Left kidney (tissue), 8 donors: Measurements from ENCODE around the gene EFCAB6. TPM values are rescaled to one million over a fixed set of nuclear protein-coding genes. Genes with fewer than 3 reads are reported as not detected.

Experiments used
- DNase-seq: peaks from one replicate; pipeline ENCODE4 v3.0.0-alpha.2; 2013
- long read RNA-seq, 8 donors: transcript quantifications; one replicate each; lab custom pipeline, GENCODE V29; 2026
- polyA plus RNA-seq: library from polyadenylated mRNA; unstranded; fragments of 120-200 nt; gene quantifications from one replicate; pipeline ENCODE4 v1.2.1, GENCODE V29; 2013; ENCODE audit not compliant: insufficient read length

EFCAB6 gene, protein sequence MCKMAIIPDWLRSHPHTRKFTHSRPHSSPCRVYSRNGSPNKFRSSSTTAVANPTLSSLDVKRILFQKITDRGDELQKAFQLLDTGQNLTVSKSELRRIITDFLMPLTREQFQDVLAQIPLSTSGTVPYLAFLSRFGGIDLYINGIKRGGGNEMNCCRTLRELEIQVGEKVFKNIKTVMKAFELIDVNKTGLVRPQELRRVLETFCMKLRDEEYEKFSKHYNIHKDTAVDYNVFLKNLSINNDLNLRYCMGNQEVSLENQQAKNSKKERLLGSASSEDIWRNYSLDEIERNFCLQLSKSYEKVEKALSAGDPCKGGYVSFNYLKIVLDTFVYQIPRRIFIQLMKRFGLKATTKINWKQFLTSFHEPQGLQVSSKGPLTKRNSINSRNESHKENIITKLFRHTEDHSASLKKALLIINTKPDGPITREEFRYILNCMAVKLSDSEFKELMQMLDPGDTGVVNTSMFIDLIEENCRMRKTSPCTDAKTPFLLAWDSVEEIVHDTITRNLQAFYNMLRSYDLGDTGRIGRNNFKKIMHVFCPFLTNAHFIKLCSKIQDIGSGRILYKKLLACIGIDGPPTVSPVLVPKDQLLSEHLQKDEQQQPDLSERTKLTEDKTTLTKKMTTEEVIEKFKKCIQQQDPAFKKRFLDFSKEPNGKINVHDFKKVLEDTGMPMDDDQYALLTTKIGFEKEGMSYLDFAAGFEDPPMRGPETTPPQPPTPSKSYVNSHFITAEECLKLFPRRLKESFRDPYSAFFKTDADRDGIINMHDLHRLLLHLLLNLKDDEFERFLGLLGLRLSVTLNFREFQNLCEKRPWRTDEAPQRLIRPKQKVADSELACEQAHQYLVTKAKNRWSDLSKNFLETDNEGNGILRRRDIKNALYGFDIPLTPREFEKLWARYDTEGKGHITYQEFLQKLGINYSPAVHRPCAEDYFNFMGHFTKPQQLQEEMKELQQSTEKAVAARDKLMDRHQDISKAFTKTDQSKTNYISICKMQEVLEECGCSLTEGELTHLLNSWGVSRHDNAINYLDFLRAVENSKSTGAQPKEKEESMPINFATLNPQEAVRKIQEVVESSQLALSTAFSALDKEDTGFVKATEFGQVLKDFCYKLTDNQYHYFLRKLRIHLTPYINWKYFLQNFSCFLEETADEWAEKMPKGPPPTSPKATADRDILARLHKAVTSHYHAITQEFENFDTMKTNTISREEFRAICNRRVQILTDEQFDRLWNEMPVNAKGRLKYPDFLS (N-terminal part only)
- 6.5 TPM for polyA plus RNA-seq
- long read RNA-seq, donor 1, result 0 reads
- long read RNA-seq, donor 2, partial matches to known transcripts, result 159 of 159 reads
- long read RNA-seq, donor 2, other reads (novel, unspliced or antisense), result 0 of 159 reads
- long read RNA-seq, donor 3, result 0 reads
- long read RNA-seq, donor 4, result 0 reads
- long read RNA-seq, donor 5, result 0 reads
- long read RNA-seq, donor 6, result 0 reads
- long read RNA-seq, donor 7, result 0 reads
- long read RNA-seq, donor 8, result 0 reads

DNA sequence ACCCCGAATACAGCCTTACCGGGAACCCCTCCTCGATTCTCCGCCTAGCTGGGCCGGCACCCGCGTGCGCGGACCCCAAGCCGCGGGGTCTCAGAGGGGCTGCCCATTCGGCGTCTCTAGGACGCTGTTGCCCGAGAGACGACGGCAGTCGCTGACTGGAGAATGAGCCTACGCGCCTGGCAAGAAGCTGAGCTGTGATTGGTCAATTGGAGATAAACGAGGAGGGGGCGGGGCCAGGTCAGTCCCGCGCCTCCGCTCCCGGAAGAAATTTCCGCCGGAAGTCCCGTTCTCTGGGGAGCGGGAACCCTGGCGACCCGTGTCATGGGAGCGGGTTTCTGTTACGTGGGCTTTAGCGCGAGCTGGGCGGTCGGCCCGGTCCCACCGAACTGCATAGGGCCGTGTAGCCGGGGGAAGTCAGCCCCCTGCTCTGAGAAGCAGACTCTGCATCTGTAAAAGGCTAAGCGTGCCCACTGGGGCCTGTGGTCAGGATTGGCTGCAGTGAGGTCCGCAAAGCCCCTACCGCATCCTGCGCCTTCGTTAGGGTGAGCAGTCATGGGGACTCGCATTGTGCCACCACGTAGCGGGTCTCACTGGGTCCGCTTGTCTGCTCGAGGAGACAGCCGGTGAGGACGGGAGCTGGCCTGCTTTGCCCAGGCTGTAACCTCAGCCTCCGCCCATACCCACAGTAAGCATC lies at the start of gene EFCAB6:
Gene EFCAB6 (minus strand): TSS at position 157 of the 694 bp plus-strand sequence. CDS start 29,987 bp downstream, outside the sequence.
- DNase-seq, result peak; percentile 95

DNA sequence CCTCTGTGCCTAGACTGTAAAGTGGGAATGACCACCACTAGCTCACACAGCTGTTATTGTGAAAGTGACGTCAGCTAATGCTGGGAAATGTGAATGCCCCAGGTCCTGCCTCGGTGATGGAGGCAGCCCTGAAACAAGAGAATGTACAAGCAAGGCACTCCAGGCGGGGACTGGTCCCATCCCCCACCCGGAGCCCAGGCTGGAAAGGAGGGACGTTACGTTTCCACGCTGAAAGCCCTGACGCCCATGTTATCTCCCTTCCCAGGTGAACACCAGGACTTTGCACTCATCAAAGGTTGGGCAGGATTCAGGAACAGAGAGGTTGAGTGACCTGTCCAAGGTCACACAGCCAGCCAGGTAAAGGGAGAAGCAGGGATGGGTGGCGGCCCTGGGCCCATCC lies 49.4 kb upstream of the EFCAB6 start:
- no peak for DNase-seq

DNA sequence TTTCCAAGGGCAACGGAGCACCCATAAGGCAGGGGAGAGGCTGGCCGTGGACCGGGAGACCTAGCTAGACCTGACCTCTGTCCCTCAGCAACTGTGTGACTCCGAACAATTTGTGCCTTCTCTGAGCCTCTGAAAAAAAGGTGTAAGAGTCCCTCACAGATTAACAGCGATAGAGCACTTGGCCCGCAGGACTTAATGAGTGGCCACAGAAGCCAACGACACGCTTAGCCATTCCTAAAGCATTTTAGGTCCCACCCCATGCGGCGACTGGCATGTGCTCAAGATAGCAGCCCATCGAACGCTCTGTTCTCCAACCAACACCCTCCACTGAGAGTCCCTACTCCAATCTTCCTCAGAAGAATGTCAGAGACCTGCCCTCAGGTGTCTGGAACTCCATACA lies 48.7 kb upstream of the EFCAB6 start:
- DNase-seq, result no peak

DNA sequence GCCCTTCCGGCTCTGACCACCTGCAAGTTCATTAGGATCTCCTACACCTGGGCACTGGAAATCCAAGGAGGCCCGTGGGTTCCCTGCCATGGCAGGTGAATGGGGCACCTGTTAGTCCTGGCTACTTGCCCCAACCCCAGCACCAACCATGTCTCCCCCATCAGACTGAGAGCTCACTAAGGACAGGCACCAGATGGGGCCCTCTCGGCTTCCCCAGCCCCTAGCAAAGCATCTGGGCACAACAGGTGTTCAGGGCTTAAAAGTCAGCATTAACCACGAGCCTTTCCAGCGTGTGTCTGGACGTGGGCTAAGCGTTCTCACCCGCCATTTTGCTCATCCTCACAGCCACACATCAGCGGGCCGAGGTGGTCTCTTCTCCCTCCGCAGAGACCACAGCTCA lies 48.0 kb upstream of the EFCAB6 start:
- DNase-seq, result no peak

DNA sequence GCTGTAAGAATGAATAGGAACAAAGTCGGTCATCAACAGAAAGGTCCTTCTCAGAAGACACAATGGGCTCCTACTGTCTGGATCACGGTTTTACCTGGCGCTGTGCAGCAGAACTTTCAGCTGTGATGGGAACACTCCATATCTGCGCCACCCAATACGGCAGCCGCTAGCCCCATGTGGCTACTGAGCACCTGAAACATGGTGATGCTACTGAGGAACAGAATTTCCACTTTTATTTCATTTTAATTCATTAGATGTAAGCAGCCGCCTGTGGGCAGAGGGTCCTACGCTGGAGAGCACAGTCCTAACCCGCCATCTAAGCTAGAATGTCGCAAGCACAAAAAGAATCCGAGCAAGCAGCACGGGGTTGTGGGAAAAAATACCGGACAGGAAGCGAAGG lies 47.5 kb upstream of the EFCAB6 start:
- DNase-seq, result no peak

DNA sequence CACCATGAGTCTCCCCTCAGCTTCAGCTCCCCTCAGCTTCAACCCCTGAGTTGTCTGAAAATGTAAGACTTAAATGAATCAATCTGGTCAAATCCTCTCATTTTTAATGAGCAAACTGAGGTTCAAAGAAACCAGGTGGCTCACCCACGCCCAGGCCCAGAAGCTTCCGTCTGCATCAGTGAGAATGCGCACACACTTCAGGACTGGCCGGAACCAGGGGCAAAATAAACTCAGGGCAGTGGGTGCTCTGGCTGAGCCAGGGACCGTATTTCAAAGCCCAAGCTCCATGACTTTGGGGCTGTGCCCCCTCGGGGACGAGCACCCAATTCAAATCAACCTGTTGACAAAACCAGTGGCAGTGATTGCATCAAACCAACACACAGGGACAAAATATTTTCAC lies 47.1 kb upstream of the EFCAB6 start:
- no peak for DNase-seq

DNA sequence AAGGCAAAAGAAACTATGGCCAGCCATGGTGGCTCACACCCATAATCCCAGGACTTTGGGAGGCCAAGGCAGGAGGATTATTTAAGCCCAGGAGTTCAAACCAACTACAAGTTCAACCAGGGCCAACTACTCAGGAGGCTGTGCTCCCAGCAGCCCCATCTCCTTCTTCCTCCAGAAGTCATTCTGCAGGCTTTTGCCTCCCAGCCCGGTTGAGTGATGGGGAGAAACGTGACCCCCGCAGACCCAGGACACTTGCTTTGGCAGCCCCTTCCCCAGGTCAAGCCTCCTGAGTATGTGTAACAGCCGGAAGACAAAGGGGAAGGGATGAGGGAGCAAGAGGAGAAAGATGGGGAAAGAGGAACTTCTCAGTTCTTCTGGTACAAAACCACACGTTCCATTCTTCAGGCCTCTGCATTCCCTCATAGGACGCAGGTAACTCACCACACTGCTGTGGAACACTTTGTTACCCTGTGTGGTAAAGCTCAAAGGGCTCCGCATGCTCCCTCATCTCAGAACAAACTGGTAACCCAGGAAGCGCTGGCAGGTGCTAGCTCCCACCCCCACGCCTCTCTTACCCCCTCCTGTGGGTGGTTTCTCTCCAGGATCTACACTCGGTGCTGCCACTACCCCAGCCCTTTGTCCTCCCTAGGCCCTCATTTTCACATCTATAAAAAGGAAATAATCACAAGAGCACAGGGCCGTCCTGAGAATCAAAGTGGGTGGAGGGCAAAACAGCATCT lies 46.2 kb upstream of the EFCAB6 start:
- no peak for DNase-seq

DNA sequence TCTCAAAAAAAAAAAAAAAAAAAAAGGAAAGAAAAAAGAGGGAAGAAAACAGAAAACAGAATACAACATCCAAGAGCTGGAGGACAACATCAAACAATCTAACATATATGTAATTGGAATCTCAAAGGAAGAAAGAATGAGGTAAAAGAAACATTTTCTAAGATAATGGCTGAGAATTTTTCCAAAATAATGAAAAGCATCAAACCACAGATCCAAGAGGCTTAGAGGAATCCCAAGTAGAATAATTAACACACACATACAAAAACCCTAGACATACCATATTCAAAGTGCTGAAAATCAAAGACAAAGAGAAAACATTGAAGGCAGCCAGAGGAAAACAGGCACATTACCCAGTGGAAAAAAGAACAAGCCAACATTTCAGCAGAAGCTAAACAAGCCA lies 45.3 kb upstream of the EFCAB6 start:
- no peak for DNase-seq

DNA sequence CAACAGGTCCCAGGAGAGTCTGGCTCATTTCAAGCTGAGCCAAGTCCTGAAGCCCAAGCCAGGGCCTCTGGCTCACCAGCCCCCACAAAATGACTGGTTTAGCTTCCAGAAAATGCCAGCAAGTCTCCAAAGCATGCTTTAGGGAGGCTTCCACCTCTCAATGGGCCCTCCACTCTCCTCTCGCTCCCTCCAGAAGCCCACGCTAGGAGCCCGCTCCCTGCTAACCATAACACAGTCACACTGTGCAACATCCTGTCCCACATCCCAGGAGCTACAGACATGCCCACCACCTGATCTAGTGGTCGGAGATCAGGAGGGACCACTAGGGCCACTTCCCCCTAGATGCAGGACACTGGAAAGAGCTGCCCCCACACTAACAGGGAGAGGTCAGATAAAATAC lies 43.3 kb upstream of the EFCAB6 start:
- no peak for DNase-seq

DNA sequence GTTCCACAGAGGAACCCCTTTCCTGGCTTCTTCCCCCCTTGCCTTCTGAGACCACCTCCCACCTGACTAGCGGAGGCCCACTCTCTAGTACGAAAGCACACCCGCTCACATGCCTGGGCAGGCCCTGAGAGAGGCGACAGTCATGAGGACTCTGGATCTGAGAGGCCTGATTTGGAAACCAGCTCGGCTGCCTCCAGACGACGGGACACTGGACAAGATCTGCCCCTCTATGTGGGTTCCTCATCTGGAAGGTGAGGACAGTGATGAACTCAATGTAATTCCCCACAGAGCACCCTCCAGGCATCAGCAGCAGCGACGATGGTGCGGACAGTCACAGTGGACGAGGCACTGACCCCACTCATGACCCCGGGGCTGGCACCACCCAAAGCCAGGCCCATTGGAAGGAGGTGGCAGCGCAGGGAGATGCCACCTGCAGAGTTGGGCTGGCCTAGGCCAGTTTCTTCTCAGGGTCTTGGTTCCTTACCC lies 42.7 kb upstream of the EFCAB6 start:
- DNase-seq, result no peak

DNA sequence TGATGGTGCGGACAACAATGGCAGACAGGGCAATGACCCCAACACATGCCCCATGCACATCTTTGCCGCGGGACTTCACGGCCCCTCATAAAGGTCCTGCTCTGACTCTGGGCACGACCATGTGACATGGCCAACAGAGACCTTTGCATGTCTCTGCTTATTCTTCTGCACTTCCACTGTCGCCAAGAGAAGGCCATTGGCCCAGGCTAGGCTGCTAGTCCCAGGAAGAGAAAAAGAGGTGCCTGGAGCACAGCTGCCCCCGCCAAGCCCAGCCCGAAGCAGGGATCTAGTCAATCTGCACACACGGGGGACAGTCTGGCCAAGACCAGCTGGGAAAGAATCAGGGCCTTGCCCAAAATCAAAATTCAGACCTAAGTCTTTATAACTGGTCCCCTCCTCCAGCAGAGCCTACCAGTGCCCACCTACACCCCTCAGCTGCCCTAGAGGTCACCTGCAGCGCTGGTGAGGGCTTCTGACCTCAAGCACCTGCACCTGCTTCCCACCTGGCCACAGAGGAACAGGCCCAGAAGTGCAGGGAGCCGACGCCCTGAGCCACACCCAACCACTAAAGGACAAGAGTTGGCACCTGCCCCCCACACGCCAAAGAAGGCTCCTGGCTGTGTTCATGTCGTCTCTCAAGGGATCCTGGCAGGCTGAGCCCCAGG lies 42.1 kb upstream of the EFCAB6 start:
- no peak for DNase-seq

DNA sequence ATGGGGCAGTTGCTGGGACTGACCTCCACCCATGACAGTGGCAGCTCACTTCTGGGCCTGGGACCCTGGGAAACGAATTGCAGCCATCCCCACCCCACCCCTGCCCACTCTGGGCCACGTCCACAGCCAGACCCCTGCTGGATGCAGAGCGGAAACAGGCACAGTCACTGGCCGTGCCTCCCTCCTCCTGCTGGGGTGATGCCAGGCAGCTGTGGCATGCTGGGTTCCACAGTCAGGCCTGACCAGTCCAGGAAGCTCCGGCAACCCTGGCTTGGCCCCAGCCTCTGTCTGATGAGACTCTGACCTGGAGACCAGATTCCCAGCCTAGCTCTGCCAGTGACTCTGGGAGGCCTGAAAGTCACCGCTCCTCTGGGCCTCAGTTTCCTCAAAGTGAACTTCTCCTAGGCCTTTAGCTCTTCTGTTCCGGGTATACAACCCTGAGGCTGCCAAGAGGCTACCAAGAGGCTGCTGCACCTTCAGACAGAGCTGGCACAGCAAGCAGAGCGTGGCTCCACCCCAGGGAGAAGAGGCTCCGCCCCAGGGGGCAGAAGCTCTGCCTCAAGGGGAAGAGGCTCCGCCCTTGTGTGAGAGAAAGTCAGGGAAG lies 41.3 kb upstream of the EFCAB6 start:
- no peak for DNase-seq

DNA sequence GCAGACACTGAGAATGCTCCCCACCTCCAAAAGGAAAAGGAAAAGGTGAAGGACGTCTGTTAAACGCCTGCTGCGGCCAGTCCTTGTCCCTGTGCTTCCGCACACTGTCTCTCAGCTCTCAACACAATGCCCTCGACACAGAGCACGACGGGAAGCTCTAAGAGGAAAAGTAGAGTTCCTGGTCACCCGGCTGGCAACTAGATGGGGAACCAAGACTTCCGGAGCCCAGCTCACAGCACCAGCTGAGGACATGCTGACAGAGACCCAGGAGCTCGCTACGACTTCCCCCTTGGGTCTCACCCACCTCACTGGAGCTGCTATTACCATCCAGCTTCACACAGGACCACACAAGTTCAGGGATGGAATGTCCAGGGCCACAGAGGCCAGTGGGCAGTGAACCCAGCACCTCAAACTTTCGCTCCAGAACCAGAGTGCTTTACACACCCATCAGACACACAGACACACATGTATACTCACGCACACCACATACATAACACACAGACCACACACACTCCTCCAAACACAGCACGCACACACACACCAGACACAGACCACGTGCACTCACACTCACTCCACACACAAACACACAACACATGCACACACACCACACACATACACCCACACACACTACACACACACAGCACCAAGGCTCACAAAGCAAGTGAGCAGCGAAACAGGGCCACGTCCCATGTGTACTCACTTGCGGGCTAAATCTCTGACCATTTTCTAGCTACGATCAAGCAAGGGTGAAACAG lies 40.6 kb upstream of the EFCAB6 start:
- DNase-seq, result no peak

DNA sequence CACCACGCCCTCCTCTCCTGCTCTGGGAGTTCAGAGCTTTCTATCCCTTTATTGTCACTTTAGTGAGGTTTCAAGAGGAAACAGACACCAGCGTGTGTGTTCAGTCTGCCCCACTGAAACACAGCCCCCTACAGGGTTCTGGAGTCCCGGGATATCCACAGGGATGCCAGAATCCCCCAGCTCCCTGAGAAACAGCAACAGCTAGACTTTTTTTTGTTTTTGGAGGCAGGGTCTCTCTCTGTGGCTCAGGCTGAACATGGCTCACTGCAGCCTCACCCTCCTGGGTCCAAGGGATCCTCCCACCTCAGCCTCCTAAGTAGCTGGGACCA lies 39.8 kb upstream of the EFCAB6 start:
- no peak for DNase-seq

DNA sequence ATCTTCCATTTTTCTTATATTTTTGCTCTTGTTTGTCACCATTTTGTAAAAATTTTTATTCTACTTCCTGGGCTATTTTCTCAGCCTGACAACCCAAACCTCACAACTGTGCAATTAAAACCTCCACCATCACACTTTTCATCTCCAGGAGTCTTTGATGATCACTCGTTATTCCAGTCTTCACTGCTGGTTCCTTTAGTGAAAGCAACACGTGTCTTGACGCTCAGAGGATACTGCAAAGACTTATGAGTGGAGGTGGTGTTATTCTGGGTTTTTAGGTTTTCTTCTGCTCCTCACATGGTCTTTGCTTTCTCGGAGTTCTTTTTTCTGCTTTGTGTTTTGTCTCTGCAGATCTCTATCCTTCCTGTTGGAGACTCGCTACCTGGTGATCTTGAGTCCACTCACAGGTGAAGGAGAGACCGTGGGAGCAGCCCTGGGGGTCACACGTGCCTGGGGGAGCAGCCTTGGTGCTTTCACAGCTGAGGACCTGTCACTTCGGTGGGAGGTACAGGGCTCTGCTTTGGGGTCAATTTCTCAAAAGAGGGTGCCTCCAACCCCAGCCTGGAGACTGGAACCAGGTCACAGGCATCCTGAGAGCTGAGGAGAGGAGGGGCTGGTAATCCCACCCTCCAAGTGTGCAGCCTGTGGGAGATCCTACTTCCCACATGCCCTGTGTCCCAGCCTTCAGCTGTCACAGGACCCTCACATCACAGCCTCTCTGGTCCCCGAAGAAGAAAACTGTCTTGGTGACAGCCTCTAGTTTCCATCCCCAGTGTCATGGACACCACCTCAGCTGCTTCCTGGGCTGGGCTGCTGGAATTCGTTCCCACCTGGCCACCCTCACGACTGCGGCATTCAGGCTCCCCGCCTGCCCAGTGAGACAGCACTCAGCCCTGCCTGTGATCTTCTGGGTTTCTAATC lies 39.2 kb upstream of the EFCAB6 start:
- no peak for DNase-seq

DNA sequence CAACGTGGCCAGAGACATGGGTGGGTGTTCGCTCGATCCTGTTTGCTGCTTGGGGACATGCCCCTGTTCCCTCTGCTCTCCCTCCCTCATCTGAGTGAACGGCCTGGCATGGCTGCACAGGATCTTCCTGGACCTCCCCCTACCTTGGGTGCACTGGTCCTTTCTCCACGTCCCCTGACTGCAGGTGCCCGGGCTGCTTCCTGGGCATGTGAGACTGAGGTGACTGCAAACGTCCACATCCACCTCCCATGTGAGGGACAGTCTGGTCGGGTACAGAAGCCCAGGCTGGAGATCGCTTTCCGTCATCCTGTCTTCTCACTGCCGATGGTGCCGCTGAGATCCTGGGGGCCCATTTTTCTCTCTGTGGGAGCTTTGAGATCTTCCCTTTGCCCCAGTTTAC lies 38.4 kb upstream of the EFCAB6 start:
- no peak for DNase-seq

DNA sequence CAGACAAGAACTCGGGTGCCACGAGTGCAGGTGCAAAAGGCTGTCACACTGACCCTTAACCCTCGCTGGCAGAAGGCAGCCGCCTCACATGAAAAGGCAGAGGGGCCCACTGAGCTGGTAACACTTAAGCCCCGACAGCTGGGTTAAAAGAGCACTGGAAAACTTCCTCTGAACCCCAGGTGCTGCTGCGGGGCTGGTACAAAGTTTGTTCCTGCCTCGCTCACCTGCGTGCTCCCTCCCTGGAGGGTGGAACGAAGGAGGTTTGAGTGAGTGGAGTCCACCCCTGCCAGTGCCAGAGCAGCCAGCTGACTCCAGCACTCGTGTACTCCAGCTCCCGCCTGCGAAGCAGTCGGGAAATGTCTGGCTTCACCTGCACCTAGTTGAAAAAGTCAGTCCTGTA lies 37.6 kb upstream of the EFCAB6 start:
- DNase-seq, result no peak
